K562 (cell line): Measurements from ENCODE around the gene RBKS. TPM values are rescaled to one million over a fixed set of nuclear protein-coding genes. Genes with fewer than 3 reads are reported as not detected.
A peak's percentile ranks its signal among the peaks of the same experiment; 100 is the strongest.

ENCODE experiments used
- GABPB2 ChIP-seq: fragments of 250-450 bp; sonication (Bioruptor Pico); conservative IDR thresholded peaks from 2 replicates; pipeline ENCODE4 v1.5.1; 2021; ENCODE audit warnings: mild to moderate bottlenecking
- GTF2E2 ChIP-seq: fragments of 200-800 bp; sonication (Bioruptor generic); IDR thresholded peaks from 2 replicates; pipeline ENCODE4 v1.6.1; 2016; ENCODE audit warnings: missing genetic modification characterization, missing compliant biosample characterization
- HNRNPK ChIP-seq: fragments of 200-400 bp; formaldehyde crosslinking; IDR thresholded peaks from one replicate; pipeline ENCODE4 v1.6.1; 2018; ENCODE audit warnings: mild to moderate bottlenecking, low read depth, low read length; ENCODE audit not compliant: poor library complexity, severe bottlenecking
- HNRNPUL1 ChIP-seq: fragments of 200-400 bp; formaldehyde crosslinking; IDR thresholded peaks from 2 replicates; pipeline ENCODE4 v1.6.1; 2017; ENCODE audit warnings: low read length
- NBN ChIP-seq: fragments of 450-650 bp; IDR thresholded peaks from 2 replicates; pipeline ENCODE4 v1.6.1; 2016; ENCODE audit warnings: low read depth, mild to moderate bottlenecking
- PURB ChIP-seq: sonication (generic); formaldehyde crosslinking; IDR thresholded peaks from 2 replicates; pipeline ENCODE4 v1.9.0; 2021; ENCODE audit warnings: low read depth, mild to moderate bottlenecking, missing genetic modification reagents
- SETDB1 ChIP-seq: IDR thresholded peaks from one replicate; pipeline ENCODE4 v1.6.1; 2012; ENCODE audit warnings: low read length, control low read depth, inconsistent platforms
- SMARCA5 ChIP-seq: fragments of 450-650 bp; IDR thresholded peaks from 2 replicates; pipeline ENCODE4 v1.6.1; 2016
- SRF ChIP-seq, 2 experiments: fragments of 250-450, 450-650 bp in 1 of 2; sonication (Bioruptor Pico) in 1 of 2; sonication (generic) in 1 of 2; formaldehyde crosslinking; IDR thresholded peaks; 2 replicates each; pipeline versions ENCODE4 v1.5.0 to v1.5.1; 2020 to 2022; ENCODE audit warnings: mild to moderate bottlenecking in 1 of 2, missing genetic modification reagents in 1 of 2
- ZBTB17 ChIP-seq: fragments of 450-650 bp; formaldehyde crosslinking; IDR thresholded peaks from 2 replicates; pipeline ENCODE4 v1.4.0; 2020; ENCODE audit warnings: mild to moderate bottlenecking
- ZBTB7A ChIP-seq: IDR thresholded peaks from 2 replicates; pipeline ENCODE4 v1.6.1; 2011; ENCODE audit warnings: low read depth, mild to moderate bottlenecking, low read length, moderate library complexity, borderline replicate concordance; ENCODE audit not compliant: control insufficient read depth
- ZNF133 ChIP-seq: fragments of 250-450 bp; sonication (Bioruptor Pico); IDR thresholded peaks from 2 replicates; pipeline ENCODE4 v1.4.0; 2020; ENCODE audit warnings: mild to moderate bottlenecking
- ZNF316 ChIP-seq: fragments of 450-650 bp; IDR thresholded peaks from 2 replicates; pipeline ENCODE4 v1.6.1; 2016
- polyA plus RNA-seq, 8 experiments: library from polyadenylated mRNA; depleted of rRNA in 4 of 8; stranded (reverse) in 5 of 8; unstranded in 3 of 8; fragments of >200 nt; fragmentation: Nextera tagmentation in 2 of 8; fragmentation: Illumina TruSeq in 1 of 8; extraction: Ambion mirVana in 2 of 8; extraction: Trizol in 1 of 8; gene quantifications; 2 replicates each; pipeline versions ENCODE4 v1.2.1 to v1.2.3, GENCODE V29; 2011 to 2014; ENCODE audit warnings: inconsistent platforms in 1 of 8, missing spikeins in 1 of 8
- total RNA-seq, 7 experiments: library from RNA; depleted of rRNA in 6 of 7; stranded (reverse); fragments of >200 nt in 6 of 7; fragmentation: Illumina TruSeq in 2 of 7; extraction: Trizol in 2 of 7; gene quantifications; 2 replicates each; pipeline versions ENCODE4 v1.2.1 to v1.2.3, GENCODE V29; 2011 to 2021; ENCODE audit warnings: low replicate concordance in 1 of 7
- TF ChIP-seq, protein P1 (sequence below): sonication (generic); formaldehyde crosslinking; IDR thresholded peaks from 2 replicates; pipeline ENCODE4 v1.8.1; 2023; ENCODE audit warnings: mild to moderate bottlenecking, missing genetic modification reagents, moderate library complexity
- TF ChIP-seq, protein P2 (sequence below): fragments of 450-650 bp; IDR thresholded peaks from 2 replicates; pipeline ENCODE4 v1.6.1; 2016; ENCODE audit warnings: low read depth
- TF ChIP-seq, protein P3 (sequence below), 2 experiments: IDR thresholded peaks in 1 of 2; conservative IDR thresholded peaks in 1 of 2; 2 replicates each; pipeline ENCODE4 v1.6.1; 2016; ENCODE audit warnings: low read depth in 2 of 2, mild to moderate bottlenecking in 1 of 2, missing compliant biosample characterization in 1 of 2, missing genetic modification characterization in 1 of 2, moderate library complexity in 1 of 2

RBKS gene
- total and polyA plus RNA-seq, 9 of the 15 experiments (the other 6 are each of a cell fraction or from before 2014, with no cell fraction given), result 0.06 to 0.39 (median 0.19) TPM

DNA sequence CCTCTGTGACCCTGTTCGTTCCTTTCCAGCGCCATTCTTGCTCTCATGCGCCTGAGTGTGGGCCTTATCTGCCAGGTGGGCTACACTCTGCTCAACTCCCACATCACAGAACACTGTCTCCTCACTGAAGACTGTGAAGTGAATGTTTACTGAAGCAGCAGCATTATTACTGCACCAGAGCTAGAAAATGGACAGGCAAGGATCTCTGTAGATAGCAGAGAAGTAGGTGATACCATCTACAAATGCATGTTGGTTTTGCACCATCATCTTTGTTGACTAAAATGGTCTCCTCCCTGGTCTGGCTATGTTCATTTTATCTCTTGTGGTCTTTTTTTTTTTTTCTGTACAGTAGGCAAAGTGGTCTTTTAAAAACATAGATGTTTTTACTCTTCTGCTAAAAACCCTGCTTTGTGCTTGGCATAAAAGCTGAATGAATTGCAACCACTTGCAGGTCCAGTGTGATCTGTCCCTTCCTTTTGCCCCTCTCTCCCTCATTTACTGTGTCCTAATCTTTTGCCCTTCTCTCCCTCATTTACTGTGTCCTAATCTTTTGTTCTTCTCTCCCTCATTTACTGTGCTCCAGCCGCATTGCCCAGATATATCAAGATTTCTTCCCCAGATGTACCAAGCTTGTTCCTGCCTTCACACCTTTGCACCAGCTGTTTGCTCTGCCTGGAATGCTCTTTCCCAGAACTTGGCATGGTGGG lies 35.7 kb upstream of the RBKS start (continued):
- TF ChIP-seq, protein P1, sequence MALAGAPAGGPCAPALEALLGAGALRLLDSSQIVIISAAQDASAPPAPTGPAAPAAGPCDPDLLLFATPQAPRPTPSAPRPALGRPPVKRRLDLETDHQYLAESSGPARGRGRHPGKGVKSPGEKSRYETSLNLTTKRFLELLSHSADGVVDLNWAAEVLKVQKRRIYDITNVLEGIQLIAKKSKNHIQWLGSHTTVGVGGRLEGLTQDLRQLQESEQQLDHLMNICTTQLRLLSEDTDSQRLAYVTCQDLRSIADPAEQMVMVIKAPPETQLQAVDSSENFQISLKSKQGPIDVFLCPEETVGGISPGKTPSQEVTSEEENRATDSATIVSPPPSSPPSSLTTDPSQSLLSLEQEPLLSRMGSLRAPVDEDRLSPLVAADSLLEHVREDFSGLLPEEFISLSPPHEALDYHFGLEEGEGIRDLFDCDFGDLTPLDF (CRISPR knock-in tag), result no peak
- peak; percentile 54; the same call in 1 of the 2 replicates for TF ChIP-seq SMARCA5
- TF ChIP-seq ZNF316, result peak; percentile 82
- TF ChIP-seq, protein P2, sequence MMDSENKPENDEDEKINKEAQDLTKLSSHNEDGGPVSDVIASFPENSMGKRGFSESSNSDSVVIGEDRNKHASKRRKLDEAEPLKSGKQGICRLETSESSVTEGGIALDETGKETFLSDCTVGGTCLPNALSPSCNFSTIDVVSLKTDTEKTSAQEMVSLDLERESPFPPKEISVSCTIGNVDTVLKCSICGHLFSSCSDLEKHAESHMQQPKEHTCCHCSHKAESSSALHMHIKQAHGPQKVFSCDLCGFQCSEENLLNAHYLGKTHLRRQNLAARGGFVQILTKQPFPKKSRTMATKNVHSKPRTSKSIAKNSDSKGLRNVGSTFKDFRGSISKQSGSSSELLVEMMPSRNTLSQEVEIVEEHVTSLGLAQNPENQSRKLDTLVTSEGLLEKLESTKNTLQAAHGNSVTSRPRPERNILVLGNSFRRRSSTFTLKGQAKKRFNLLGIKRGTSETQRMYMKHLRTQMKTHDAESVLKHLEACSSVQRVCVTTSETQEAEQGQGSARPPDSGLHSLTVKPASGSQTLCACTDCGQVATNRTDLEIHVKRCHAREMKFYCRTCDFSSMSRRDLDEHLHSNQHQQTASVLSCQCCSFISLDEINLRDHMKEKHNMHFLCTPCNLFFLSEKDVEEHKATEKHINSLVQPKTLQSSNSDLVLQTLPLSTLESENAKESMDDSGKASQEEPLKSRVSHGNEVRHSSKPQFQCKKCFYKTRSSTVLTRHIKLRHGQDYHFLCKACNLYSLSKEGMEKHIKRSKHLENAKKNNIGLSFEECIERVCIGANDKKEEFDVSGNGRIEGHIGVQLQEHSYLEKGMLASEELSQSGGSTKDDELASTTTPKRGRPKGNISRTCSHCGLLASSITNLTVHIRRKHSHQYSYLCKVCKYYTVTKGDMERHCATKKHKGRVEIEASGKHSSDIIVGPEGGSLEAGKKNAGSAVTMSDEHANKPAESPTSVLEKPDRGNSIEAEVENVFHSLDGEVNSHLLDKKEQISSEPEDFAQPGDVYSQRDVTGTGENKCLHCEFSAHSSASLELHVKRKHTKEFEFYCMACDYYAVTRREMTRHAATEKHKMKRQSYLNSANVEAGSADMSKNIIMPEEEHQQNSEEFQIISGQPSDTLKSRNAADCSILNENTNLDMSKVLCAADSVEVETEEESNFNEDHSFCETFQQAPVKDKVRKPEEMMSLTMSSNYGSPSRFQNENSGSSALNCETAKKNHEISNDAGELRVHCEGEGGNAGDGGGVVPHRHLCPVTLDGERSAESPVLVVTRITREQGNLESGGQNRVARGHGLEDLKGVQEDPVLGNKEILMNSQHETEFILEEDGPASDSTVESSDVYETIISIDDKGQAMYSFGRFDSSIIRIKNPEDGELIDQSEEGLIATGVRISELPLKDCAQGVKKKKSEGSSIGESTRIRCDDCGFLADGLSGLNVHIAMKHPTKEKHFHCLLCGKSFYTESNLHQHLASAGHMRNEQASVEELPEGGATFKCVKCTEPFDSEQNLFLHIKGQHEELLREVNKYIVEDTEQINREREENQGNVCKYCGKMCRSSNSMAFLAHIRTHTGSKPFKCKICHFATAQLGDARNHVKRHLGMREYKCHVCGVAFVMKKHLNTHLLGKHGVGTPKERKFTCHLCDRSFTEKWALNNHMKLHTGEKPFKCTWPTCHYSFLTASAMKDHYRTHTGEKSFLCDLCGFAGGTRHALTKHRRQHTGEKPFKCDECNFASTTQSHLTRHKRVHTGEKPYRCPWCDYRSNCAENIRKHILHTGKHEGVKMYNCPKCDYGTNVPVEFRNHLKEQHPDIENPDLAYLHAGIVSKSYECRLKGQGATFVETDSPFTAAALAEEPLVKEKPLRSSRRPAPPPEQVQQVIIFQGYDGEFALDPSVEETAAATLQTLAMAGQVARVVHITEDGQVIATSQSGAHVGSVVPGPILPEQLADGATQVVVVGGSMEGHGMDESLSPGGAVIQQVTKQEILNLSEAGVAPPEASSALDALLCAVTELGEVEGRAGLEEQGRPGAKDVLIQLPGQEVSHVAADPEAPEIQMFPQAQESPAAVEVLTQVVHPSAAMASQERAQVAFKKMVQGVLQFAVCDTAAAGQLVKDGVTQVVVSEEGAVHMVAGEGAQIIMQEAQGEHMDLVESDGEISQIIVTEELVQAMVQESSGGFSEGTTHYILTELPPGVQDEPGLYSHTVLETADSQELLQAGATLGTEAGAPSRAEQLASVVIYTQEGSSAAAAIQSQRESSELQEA, result no peak
- TF ChIP-seq, protein P3, sequence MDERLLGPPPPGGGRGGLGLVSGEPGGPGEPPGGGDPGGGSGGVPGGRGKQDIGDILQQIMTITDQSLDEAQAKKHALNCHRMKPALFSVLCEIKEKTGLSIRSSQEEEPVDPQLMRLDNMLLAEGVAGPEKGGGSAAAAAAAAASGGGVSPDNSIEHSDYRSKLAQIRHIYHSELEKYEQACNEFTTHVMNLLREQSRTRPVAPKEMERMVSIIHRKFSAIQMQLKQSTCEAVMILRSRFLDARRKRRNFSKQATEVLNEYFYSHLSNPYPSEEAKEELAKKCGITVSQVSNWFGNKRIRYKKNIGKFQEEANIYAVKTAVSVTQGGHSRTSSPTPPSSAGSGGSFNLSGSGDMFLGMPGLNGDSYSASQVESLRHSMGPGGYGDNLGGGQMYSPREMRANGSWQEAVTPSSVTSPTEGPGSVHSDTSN (CRISPR knock-in tag; IDR thresholded peaks at IDR 0.05; ENCODE audit: low read depth), result no peak
- TF ChIP-seq, protein P3 (tag; conservative IDR thresholded peaks at IDR 0.05; ENCODE audit: low read depth), result 0 out of 2 replicates have a peak, but pooled peaks have one; percentile 9
- 0 out of 2 replicates have a peak, but pooled peaks have one; percentile 67 for TF ChIP-seq ZBTB17 (CRISPR knock-in tag)
- TF ChIP-seq SRF (CRISPR knock-in tag; IDR thresholded peaks at IDR 0.05), result peak in 1 of 2 experiments; percentile 87; a peak in 1 of 4 replicates
- TF ChIP-seq NBN, result 0 out of 2 replicates have a peak, but pooled peaks have one; percentile 47
- TF ChIP-seq ZNF133 (CRISPR knock-in tag), result no peak
- no peak for TF ChIP-seq GABPB2 (CRISPR knock-in tag)
- TF ChIP-seq HNRNPK, result no peak
- no peak for TF ChIP-seq GTF2E2 (tag)
- TF ChIP-seq PURB (CRISPR knock-in tag), result no peak
- TF ChIP-seq HNRNPUL1, result no peak
- peak; percentile 36; the same call in 1 of the 2 replicates for TF ChIP-seq ZBTB7A
- no peak for TF ChIP-seq SETDB1
